Forelimb muscle (tissue), 1 donor: Measurements from ENCODE around the gene C1orf226. TPM values are rescaled to one million over a fixed set of nuclear protein-coding genes. Genes with fewer than 3 reads are reported as not detected.

Experiments used
- DNase-seq: peaks from one replicate; pipeline ENCODE4 v3.0.0-alpha.2; 2013; ENCODE audit warnings: low read depth
- polyA plus RNA-seq: library from polyadenylated mRNA; unstranded; fragments of 120-200 nt; gene quantifications from one replicate; pipeline ENCODE4 v1.2.1, GENCODE V29; 2013; ENCODE audit not compliant: insufficient read length

Gene C1orf226
- polyA plus RNA-seq, 1 donor = 0.72 TPM

- no peak for DNase-seq
These were observed 3.2 kb downstream of the C1orf226 start for GRCh38 chr1:162384601-162385279.

DNA sequence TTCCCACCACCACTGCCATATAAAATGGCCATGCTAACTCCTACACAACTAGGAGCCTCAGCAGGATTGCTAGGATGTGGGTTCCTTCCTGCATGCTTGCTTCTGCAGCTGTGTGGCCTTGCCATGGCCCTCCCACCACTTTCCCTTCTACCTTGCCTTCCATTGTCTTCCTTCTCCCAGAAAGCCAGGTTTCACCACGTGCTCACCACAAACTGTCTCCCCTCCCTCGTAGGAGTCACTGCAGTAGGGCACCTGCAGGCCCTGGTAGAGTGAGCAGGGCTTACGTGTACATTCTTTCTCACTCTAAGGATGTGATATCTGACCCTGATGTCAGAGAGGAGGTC is 3.7 kb downstream of the C1orf226 start:
- DNase-seq = no peak

- DNase-seq = no peak
These were observed 4.2 kb downstream of the C1orf226 start for GRCh38 chr1:162385702-162386101.

GRCh38 chr1:162386292-162387225 is 5.0 kb downstream of the C1orf226 start:
- no peak for DNase-seq

- no peak for DNase-seq
These were observed 5.9 kb downstream of the C1orf226 start for GRCh38 chr1:162387226-162388082.

DNA sequence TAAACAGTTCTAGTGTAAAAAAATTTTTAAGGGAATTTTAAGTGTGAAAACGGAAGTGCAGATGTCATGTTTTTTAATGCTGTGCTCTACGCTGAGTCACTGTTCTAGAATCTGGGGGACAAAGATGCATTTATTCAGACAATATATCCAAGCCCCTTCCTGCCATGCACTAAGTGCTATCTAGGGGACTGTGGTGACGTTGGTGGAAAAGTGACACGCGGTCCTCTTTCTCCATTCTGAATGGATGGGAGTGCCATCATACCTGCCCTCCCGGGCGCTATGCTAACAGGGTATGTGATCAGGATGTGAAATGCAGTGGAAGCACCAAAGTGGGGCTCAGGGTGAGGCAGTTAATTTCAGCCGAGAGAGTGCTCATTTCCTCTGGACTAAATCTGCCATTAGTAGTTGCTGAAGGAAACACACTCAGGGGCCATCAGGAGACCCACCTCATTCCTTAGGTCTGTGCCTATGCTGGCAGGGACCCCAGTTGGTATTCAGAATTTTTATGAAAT is 6.6 kb downstream of the C1orf226 start:
- no peak for DNase-seq

GRCh38 chr1:162388615-162389014 is 7.1 kb downstream of the C1orf226 start:
- no peak for DNase-seq

DNA sequence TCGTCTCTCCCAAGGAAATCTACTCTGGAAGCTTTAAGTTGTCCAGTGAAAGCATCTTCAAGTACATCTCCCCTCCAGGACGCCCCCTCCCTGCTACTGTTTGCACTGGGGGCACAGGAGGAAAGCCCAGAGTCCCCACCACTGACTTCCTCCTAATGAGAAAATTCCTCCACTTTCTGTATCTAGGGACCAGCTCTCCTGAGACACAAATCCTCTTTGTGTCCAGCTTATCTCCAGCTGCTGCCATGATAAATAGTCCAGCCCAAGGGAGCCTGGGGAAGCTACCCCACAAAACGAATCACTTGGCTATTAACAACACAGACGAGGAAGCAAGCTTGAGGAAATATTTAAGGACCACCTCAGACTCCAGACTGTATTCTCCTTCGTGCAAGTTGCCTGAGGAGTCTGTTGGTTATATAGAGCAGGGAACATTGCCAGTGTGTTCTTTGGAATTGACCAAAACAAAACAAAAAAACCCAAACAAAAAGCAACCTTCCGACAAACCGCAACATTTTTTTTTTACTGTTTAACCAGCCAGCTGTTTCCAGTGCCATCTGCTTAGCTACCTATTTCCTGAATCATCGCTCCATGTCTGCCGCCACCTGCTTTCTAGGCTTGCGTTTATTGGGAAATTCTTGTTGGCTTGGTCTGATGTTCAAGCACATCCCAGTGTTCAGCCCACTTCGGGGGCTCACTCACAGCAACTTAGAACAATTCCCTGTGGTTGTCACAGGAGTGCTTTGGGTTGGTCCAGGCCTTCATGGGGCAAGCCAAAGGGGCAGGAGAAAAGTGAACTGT is 7.7 kb downstream of the C1orf226 start:
- DNase-seq = no peak

- no peak for DNase-seq
These were observed 8.4 kb downstream of the C1orf226 start for GRCh38 chr1:162389971-162390370.

- DNase-seq = no peak
These were observed 9.1 kb downstream of the C1orf226 start for GRCh38 chr1:162390396-162391185.

DNA sequence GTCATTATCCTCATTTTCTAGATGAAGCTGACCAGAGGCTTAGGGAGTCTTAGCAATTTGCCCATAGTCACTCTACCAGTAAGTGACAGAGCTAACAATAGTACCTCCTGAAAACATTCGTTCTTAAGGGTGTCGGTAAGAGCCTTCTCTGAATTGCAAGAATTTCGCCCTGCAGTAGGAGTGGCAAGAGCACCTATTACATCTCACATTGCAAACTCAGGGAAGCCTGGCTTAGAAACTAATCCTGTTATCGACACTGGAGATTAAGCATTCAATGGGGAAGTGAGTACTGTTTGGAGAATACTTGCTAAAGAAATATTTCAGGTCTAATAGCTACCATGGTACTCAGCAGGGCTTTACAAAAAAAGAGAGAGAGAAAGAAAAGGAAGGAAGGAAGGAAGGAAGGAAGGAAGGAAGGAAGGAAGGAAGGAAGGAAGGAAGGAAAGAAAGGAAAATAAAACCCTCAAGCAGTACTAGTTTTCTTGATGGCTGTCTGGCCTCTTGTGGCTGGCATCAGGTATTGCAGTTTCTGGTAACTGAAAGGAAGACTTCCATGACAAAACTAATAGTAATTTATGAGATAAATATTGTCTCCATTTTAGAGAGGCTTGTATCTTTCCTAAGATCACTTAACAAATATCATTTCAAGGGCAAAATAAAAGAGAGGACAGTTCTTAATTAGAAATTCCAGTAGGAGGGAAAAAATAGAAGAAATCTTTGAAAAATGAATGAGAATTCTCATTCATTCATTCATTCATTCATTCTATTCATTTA is 10.4 kb downstream of the C1orf226 start:
- no peak for DNase-seq

- DNase-seq = no peak
These were observed 14.8 kb downstream of the C1orf226 start for GRCh38 chr1:162396201-162396906.

DNA sequence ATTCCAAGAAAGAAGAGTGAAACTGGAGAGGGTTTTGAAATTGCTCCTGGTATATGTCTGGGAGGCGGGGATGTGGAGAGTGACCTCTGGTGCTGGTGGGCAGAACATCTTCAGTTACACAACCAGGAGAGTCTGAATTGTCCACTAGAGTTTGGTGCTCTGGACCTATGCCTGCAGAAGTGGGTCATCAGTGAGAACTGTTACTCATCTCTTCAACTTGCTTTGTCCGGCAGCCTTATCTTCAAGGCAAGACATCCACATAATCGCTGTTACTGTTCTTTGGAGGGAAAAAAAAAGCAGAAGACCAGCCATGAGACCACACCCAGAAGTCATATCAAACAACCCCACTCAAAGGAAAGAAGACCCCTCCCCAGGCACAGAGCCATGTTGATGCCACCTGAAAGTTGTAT is 15.5 kb downstream of the C1orf226 start:
- DNase-seq = no peak

GRCh38 chr1:162397943-162398560 is 16.5 kb downstream of the C1orf226 start:
- no peak for DNase-seq

GRCh38 chr1:162398999-162399580 is 17.6 kb downstream of the C1orf226 start:
- no peak for DNase-seq

DNA sequence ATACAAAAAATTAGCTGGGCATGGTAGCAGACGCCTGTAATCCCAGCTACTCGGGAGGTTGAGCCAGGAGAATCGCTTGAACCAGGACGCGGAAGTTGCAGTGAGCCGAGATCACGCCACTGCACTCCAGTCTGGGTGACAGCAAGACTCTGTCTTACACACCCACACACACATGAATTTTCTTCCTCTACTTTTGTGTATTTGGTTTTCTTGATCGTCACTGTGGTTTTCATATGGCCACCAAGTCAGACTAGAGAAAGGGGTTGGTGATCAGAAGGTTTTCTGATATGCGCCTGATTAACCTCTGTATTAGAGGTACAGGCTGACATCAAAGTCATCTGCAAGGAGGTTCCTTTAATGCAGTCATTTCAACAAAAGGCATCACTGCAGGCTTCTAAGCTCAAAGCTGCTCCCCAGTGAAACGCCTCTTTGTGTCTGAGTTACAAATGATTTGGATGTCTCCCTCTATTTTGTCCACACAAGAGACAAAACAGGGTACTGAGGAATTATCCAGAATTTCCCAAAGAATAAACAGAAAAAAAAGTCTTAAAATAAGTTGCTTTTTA is 19.3 kb downstream of the C1orf226 start:
- DNase-seq = no peak

GRCh38 chr1:162404550-162405160 is 23.1 kb downstream of the C1orf226 start:
- DNase-seq = no peak
